ENCODE results near the gene TOGARAM1.

The TOGARAM1 gene

GRCh38 chr14:44954750-44955149 is 7.2 kb upstream of the TOGARAM1 start:
- no peaks in the 10 kb centered on the region for H3K9me3 Mint-ChIP-seq
- no peak overlapping the region for H3K4me3 Mint-ChIP-seq
- no peaks in the 10 kb centered on the region for H3K27me3 Mint-ChIP-seq
- H3K27ac Mint-ChIP-seq = no peak overlapping the region
- H3K4me1 Mint-ChIP-seq (ENCODE audit: low read depth) = peaks cover 57% of the 10 kb centered on the region
- H3K36me3 Mint-ChIP-seq (ENCODE audit: low read depth) = peaks cover 16% of the 10 kb centered on the region

GRCh38 chr14:44955528-44955927 is 6.5 kb upstream of the TOGARAM1 start:
- Mint-ChIP-seq H3K27me3 (no peaks in the 10 kb centered on the region), H3K36me3 (ENCODE audit: low read depth) (peaks cover 14% of the 10 kb centered on the region), H3K4me1 (ENCODE audit: low read depth) (peaks cover 65% of the 10 kb centered on the region), H3K9me3 (no peaks in the 10 kb centered on the region), H3K27ac (no peak overlapping the region), H3K4me3 (no peak overlapping the region)

- H3K4me3 Mint-ChIP-seq = no peak overlapping the region
- H3K27ac Mint-ChIP-seq = no peak overlapping the region
- peaks cover 14% of the 10 kb centered on the region for H3K36me3 Mint-ChIP-seq (ENCODE audit: low read depth)
- H3K9me3 Mint-ChIP-seq = no peaks in the 10 kb centered on the region
- H3K27me3 Mint-ChIP-seq = no peaks in the 10 kb centered on the region
- H3K4me1 Mint-ChIP-seq (ENCODE audit: low read depth) = peaks cover 56% of the 10 kb centered on the region
Measured at GRCh38 chr14:44956866-44957265, 5.1 kb upstream of the TOGARAM1 start.

GRCh38 chr14:44959538-44959937 is 2.5 kb upstream of the TOGARAM1 start:
- H3K4me1 Mint-ChIP-seq (ENCODE audit: low read depth) = peaks cover 57% of the 10 kb centered on the region
- no peak overlapping the region for H3K27ac Mint-ChIP-seq
- peaks cover 14% of the 10 kb centered on the region for H3K36me3 Mint-ChIP-seq (ENCODE audit: low read depth)
- H3K4me3 Mint-ChIP-seq = no peak overlapping the region
- H3K9me3 Mint-ChIP-seq = peaks cover 13% of the 10 kb centered on the region
- H3K27me3 Mint-ChIP-seq = no peaks in the 10 kb centered on the region

- peaks cover 15% of the 10 kb centered on the region for H3K9me3 Mint-ChIP-seq
- H3K27ac Mint-ChIP-seq = peak overlapping the region; percentile 38
- peaks cover 20% of the 10 kb centered on the region for H3K36me3 Mint-ChIP-seq (ENCODE audit: low read depth)
- peaks cover 63% of the 10 kb centered on the region for H3K4me1 Mint-ChIP-seq (ENCODE audit: low read depth)
- no peak overlapping the region for H3K4me3 Mint-ChIP-seq
- H3K27me3 Mint-ChIP-seq = no peaks in the 10 kb centered on the region
Measured at GRCh38 chr14:44960146-44960545, 1.8 kb upstream of the TOGARAM1 start.

- Mint-ChIP-seq H3K4me3 (no peak overlapping the region), H3K27ac (peak overlapping the region; percentile 38), H3K27me3 (no peaks in the 10 kb centered on the region), H3K36me3 (ENCODE audit: low read depth) (peaks cover 23% of the 10 kb centered on the region), H3K4me1 (ENCODE audit: low read depth) (peaks cover 63% of the 10 kb centered on the region), H3K9me3 (peaks cover 15% of the 10 kb centered on the region)
Measured at GRCh38 chr14:44960646-44961045, 1.3 kb upstream of the TOGARAM1 start.

GRCh38 chr14:44961151-44961553 is 838 bp upstream of the TOGARAM1 start:
- Mint-ChIP-seq H3K4me1 (ENCODE audit: low read depth) (peaks cover 62% of the 10 kb centered on the region), H3K36me3 (ENCODE audit: low read depth) (peaks cover 24% of the 10 kb centered on the region), H3K9me3 (peaks cover 15% of the 10 kb centered on the region), H3K27me3 (no peaks in the 10 kb centered on the region), H3K4me3 (no peak overlapping the region), H3K27ac (no peak overlapping the region)

GRCh38 chr14:44962334-44963043 is 499 bp downstream of the TOGARAM1 start:
- Mint-ChIP-seq H3K9me3 (peaks cover 15% of the 10 kb centered on the region), H3K4me3 (no peak overlapping the region), H3K36me3 (ENCODE audit: low read depth) (peaks cover 29% of the 10 kb centered on the region), H3K27ac (no peak overlapping the region), H3K27me3 (no peaks in the 10 kb centered on the region), H3K4me1 (ENCODE audit: low read depth) (peaks cover 67% of the 10 kb centered on the region)

- peaks cover 34% of the 10 kb centered on the region for H3K36me3 Mint-ChIP-seq (ENCODE audit: low read depth)
- no peak overlapping the region for H3K27ac Mint-ChIP-seq
- peaks cover 69% of the 10 kb centered on the region for H3K4me1 Mint-ChIP-seq (ENCODE audit: low read depth)
- H3K4me3 Mint-ChIP-seq = no peak overlapping the region
- H3K9me3 Mint-ChIP-seq = peaks cover 15% of the 10 kb centered on the region
- H3K27me3 Mint-ChIP-seq = no peaks in the 10 kb centered on the region
Measured at GRCh38 chr14:44963044-44963528, 1.1 kb downstream of the TOGARAM1 start.

- Mint-ChIP-seq H3K9me3 (peaks cover 15% of the 10 kb centered on the region), H3K4me3 (no peak overlapping the region), H3K4me1 (ENCODE audit: low read depth) (peaks cover 69% of the 10 kb centered on the region), H3K27me3 (no peaks in the 10 kb centered on the region), H3K36me3 (ENCODE audit: low read depth) (peaks cover 41% of the 10 kb centered on the region), H3K27ac (no peak overlapping the region)
Measured at GRCh38 chr14:44963775-44964380, 1.9 kb downstream of the TOGARAM1 start.

- H3K36me3 Mint-ChIP-seq (ENCODE audit: low read depth) = peaks cover 68% of the 10 kb centered on the region
- H3K27ac Mint-ChIP-seq = no peak overlapping the region
- peaks cover 81% of the 10 kb centered on the region for H3K4me1 Mint-ChIP-seq (ENCODE audit: low read depth)
- H3K4me3 Mint-ChIP-seq = peak overlapping the region; percentile 48
- peaks cover 32% of the 10 kb centered on the region for H3K9me3 Mint-ChIP-seq
- H3K27me3 Mint-ChIP-seq = no peaks in the 10 kb centered on the region
Measured at GRCh38 chr14:44966601-44967336, 4.8 kb downstream of the TOGARAM1 start.

GRCh38 chr14:44968714-44969113 is 6.7 kb downstream of the TOGARAM1 start:
- H3K4me1 Mint-ChIP-seq (ENCODE audit: low read depth) = peaks cover 78% of the 10 kb centered on the region
- no peaks in the 10 kb centered on the region for H3K27me3 Mint-ChIP-seq
- H3K36me3 Mint-ChIP-seq (ENCODE audit: low read depth) = peaks cover 82% of the 10 kb centered on the region
- H3K4me3 Mint-ChIP-seq = peak overlapping the region; percentile 6
- H3K9me3 Mint-ChIP-seq = peaks cover 30% of the 10 kb centered on the region
- no peak overlapping the region for H3K27ac Mint-ChIP-seq

GRCh38 chr14:44970907-44971306 is 8.9 kb downstream of the TOGARAM1 start:
- no peak overlapping the region for H3K27ac Mint-ChIP-seq
- H3K4me1 Mint-ChIP-seq (ENCODE audit: low read depth) = peaks cover 63% of the 10 kb centered on the region
- H3K9me3 Mint-ChIP-seq = peaks cover 30% of the 10 kb centered on the region
- peaks cover 79% of the 10 kb centered on the region for H3K36me3 Mint-ChIP-seq (ENCODE audit: low read depth)
- no peak overlapping the region for H3K4me3 Mint-ChIP-seq
- no peaks in the 10 kb centered on the region for H3K27me3 Mint-ChIP-seq

GRCh38 chr14:44971459-44971858 is 9.5 kb downstream of the TOGARAM1 start:
- H3K27ac Mint-ChIP-seq = no peak overlapping the region
- H3K4me1 Mint-ChIP-seq (ENCODE audit: low read depth) = peaks cover 68% of the 10 kb centered on the region
- H3K27me3 Mint-ChIP-seq = no peaks in the 10 kb centered on the region
- H3K9me3 Mint-ChIP-seq = peaks cover 34% of the 10 kb centered on the region
- peaks cover 84% of the 10 kb centered on the region for H3K36me3 Mint-ChIP-seq (ENCODE audit: low read depth)
- no peak overlapping the region for H3K4me3 Mint-ChIP-seq

- Mint-ChIP-seq H3K27ac (no peak overlapping the region), H3K4me3 (no peak overlapping the region), H3K27me3 (no peaks in the 10 kb centered on the region), H3K36me3 (ENCODE audit: low read depth) (peaks cover 18% of the 10 kb centered on the region), H3K9me3 (peaks cover 7% of the 10 kb centered on the region), H3K4me1 (ENCODE audit: low read depth) (peaks cover 30% of the 10 kb centered on the region)
Measured at GRCh38 chr14:44979273-44979672, 17.3 kb downstream of the TOGARAM1 start.
